GM20000 (cell line): ENCODE data around the gene P2RX2.
A peak's percentile ranks its signal among the peaks of the same experiment; 100 is the strongest.

ENCODE experiments used
- DNase-seq: peaks from one replicate; pipeline ENCODE4 v3.0.0; 2012; ENCODE audit warnings: low spot score
- CTCF ChIP-seq: IDR thresholded peaks from 2 replicates; pipeline ENCODE4 v1.5.1; 2012; ENCODE audit warnings: mild to moderate bottlenecking, control low read depth; ENCODE audit errors: extremely low read depth, missing control alignments

Gene P2RX2

GRCh38 chr12:132637811-132638210 lies 19.2 kb downstream of the P2RX2 start:
- no peak for DNase-seq
- no peak for TF ChIP-seq CTCF

GRCh38 chr12:132638541-132639408 lies 20.2 kb downstream of the P2RX2 start:
- DNase-seq, result peak; percentile 58
- peak; percentile 67 for TF ChIP-seq CTCF

GRCh38 chr12:132639956-132640520 lies 21.5 kb downstream of the P2RX2 start:
- no peak for TF ChIP-seq CTCF
- no peak for DNase-seq

- no peak for DNase-seq
- TF ChIP-seq CTCF, result no peak
Observed at GRCh38 chr12:132640936-132641335, 22.4 kb downstream of the P2RX2 start.

- DNase-seq, result no peak
- no peak for TF ChIP-seq CTCF
Observed at GRCh38 chr12:132641811-132642650, 23.5 kb downstream of the P2RX2 start.

- DNase-seq, result no peak
- TF ChIP-seq CTCF, result no peak
Observed at GRCh38 chr12:132642846-132643835, 24.6 kb downstream of the P2RX2 start.
